Raji (cell line): Measurements from ENCODE around the gene ACSS3.

Source experiments
- POLR2A ChIP-seq: IDR thresholded peaks from 2 replicates; pipeline ENCODE4 v1.6.1; 2011; ENCODE audit warnings: low read depth, low read length, control low read depth; ENCODE audit not compliant: insufficient read depth

The ACSS3 gene

DNA sequence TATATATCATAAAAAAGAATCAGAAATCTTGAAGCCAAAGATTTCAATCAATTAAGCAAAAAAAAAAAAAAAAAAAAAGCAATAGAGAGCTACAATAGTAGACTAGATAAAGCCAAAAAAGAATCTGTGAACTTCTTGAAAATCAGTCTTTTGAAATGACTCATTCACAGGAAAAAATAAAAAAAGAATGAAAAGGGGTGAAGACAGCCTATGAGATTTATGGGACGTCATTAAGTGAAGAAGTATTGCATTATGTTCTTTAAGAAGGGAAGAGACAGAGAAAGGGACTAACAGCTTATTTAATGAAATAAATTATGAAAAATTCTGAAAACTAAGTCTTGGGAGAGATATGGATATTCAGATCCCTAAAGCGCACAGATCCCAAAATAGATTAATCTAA is 103.8 kb downstream of the ACSS3 start:
- no peak for TF ChIP-seq POLR2A

DNA sequence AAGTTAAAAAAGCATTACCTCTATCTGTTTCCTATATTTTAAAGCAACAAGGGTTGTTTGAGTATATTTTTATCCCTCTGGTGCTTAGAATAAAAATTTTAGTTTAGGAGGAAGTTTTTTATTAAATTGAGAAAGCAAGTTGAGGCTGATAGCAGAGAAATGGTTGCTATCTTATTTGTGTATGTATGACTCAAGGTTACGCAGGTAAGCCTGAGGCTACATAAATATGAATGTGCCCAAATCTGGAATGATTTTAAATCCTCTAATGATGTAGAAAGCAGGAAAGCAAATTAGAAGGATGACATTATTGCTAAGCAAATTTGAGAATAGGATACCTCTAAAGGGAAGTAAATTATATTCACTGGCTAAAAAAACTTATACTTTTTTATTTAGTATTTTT is 109.8 kb downstream of the ACSS3 start:
- no peak for TF ChIP-seq POLR2A

DNA sequence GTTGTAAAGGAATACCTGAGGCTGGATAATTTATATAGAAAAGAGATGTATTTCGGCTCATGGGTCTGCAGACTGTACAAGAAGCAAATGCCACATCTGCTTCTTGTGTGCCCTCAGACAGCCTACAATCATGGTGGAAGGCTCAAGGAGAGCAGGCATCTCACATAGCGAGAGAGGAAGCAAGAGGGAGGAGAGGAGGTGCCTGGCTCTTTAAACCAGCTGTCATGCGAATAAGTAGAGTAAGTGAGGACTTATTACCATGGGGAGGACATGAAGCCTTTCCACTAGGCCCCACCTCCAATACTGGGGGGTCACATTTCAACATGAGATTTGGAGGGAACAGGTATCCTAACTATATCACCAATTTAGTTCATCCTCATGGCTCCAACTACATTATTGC is 118.7 kb downstream of the ACSS3 start:
- TF ChIP-seq POLR2A = no peak

DNA sequence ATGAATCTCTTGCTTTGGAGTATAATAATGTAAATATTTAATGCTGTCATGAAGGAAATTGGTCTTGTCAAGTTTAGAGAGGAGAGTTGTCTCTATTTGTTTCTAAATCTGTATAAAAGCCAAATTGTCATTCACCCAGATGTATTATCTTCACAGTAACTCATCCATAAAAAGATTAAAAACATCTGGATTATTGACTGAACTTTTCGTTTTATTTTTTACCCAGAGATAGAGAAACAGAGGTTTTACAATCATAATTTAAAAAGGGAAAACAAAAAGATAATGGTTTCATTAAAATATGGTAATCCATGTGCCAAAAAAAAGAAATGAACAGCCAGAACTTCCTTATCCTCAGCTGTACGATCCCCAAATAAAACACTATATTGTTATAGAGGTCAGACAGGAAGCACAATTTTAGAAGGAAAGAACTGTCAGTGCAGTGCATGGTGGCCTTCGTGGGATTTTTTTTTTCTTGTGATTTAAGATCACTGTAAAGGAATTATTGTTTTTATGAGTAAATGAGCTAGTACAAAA is 125.9 kb downstream of the ACSS3 start:
- TF ChIP-seq POLR2A = no peak

DNA sequence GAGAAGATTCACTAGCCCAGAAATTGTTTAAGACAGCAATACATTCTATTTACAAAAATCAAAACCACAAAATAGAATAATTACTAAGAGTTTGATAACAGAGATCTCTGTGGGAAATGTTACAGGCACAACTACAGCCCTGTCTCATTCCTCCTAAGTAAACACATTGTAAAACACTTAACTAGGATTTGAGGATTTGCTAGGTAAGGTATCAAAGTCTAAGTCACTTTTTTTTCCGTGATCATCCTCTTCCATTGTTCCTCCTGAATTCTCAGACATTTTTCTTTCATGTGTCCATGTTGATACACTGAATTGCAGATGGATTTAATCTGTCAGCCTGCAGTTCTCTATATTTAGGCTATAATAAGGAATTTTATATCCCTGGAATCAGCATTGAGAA is 127.5 kb downstream of the ACSS3 start:
- no peak for TF ChIP-seq POLR2A

DNA sequence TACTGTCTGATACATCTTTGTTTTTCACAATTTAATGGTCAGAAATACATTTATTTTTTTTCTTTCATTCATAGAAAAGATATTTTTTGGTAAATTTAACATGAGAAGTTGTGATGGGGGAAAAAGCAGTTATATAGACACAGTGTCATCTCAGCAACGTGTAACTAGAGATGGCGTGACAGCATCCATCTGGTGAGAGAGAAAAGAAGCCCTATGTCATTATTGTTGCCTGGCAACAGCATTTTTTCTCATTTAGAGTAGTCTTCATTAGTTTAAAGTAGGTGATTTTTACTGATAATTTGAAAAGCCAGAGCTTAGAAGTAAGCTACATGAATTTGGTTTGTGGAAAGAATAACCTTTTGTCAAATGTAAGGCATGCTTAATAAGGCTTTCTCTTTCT is 128.6 kb downstream of the ACSS3 start:
- no peak for TF ChIP-seq POLR2A

DNA sequence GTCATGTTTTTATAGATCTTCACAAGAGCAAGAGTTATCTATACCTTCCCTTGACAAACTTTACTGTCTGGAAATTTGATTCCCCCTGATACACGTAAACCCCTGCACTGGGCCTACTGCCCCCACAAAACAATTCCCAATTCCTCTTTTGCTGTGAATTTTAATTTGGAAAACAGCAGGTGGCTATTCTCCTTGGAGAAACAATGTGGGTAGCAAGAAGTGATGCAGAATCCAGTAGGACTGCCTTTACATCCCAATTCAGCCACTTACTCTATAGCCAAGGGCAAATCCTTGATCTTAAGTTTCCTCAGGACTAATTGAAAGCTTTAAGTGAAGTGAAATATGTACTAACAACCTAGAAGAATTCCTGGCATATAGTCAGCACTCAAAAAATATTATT is 129.3 kb downstream of the ACSS3 start:
- TF ChIP-seq POLR2A = no peak

DNA sequence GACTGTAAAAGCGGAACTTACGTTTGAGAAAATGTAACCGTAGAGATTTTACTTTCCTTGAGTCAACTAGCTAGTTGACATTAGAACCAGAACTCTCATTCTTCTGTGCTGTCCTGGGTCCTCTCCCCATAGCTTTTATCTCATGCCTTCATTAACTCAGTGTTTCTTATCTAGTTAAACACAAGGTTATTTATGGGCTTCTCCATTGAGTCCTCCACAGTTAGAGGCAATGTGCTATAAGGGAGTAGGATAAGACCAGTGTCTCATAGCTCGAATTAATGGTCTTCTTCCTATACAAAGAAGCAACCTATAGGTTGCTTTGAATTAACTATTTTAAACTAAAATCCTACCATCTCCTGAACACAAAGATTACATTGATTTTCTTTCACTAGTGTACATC is 129.8 kb downstream of the ACSS3 start:
- no peak for TF ChIP-seq POLR2A

DNA sequence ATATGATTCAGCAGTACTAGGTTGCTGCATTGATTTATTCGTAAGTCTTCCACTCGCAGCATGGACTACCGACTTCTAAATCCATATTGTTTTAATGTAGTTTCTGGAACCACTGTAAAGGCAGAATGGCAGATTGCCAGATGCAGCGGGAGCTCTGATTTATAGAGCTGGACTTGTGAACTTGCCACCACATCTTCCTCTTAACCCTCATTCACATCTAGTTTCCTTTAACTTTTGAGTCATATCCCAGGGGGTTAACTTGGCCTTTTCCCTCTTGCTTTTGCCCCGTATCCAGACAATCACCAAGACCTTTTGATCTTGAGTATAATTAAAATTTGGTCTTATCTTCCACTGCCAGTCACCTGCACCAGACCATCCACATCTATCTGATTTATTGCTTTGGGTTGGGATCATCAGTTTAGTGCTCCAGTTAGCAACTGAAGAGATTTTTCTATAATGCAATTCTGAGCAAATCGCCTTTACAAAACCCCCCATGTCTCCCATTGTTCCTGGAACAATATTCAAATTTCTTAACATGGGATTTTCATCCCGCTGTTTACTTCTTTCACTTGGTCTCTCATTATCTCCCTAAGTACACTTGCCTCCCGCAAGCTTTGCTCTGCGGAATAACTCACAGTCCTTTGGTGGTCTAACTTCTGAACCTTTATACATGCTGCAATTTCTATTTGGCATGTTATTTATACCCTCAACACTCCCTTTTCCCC is 130.5 kb downstream of the ACSS3 start:
- TF ChIP-seq POLR2A = no peak

DNA sequence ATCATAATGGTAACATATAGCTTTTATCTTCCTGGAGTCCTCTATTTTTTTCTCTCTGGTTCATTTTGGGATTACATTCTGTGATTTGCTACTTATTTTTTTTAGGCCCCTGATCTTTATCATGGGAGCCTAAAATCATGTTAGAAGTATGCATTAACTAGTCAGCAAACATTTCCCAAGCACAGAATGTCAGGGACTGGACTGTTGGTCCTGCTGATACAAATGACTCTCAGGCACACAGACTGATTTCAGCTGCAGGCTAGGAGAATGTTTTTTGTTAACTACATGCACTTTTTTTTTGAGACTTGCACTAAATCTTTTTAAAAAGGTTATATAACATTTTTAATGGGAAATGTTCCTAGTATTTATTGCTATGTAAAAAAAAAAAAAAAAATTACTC is 131.1 kb downstream of the ACSS3 start:
- no peak for TF ChIP-seq POLR2A

DNA sequence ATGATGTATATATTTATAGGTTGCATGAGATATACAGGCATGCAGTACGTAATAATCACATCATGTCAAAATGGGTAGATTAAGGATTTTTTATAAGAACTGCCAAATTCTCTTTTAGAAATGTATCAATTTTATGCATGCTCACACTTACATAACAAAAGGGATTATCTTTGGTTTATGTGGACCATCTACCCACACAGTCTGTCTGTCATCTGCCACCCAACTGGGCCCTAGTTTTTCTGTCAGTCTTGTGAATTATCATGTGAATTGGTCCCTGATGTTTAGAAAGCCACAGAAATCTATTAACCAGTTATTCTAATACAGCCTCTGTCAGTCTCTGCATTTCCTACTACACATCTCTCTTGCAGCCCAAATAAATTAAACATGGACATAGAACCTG is 133.4 kb downstream of the ACSS3 start:
- TF ChIP-seq POLR2A = no peak

DNA sequence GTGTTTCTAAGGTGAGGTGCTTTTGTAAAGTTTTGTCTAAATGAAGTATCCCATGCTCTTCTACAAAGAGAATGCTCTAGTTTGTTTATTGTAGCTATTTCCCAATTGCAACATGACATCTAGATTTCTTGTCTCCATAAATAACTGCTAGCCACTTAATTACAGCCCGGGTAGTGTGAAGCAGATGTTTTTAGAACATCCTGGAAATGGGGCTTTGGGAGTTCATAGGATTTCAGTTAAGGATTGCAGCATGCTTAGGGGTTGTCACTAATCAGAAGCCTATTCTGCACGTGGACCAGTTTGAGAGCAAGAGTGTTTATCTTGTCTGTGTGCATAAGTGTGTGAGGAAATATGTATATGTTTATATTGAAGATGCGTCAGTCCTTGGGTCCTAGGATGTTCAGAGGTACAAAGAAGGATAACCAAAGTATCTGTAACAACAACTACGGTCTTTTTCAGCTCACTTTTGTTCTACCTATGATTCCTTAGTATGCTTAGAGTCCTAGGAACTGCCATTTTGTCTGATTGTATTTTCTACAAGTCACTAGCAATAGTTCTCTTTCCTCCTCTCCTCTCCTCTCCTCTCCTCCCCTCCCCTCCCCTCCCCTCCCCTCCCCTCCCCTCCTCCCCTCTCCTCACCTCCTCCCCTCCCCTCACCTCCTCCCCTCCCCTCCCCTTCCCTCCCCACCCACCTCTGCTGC is 135.3 kb downstream of the ACSS3 start:
- no peak for TF ChIP-seq POLR2A

DNA sequence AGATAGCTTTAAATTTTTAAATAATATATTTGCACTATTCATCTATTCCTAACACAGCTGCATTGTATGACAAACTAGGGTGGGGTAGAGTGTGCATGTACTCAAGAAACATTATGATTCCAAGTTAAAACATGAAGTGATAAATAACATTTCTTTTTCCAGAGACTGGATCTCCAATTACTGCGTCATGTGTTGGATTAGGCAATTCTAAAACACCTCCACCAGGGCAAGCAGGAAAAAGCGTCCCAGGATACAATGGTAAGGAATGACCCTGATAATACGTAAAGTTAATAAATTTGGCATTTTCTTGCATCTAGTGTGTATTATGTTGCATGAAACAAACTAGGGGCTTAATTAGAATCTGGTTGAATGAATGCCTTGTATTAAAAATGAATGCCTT is 138.9 kb downstream of the ACSS3 start:
- TF ChIP-seq POLR2A = no peak

DNA sequence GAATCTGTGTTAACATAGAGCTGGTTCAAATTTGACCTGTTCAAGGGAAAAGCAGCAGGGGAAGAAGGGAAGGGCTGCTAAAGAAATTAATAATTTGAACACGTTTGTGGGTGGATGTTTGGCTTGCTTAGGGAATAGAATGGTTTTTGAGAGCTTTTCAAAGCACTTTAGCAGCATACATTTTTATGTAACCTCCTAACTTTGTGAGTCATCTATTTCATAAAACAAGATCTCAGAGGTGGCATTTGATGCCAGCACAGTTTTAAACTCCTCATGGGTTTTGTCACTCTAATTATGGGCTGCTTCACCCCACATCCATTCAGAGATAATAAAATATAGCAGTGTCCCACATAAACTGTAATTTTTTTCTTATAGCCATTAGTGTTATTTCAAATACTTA is 143.8 kb downstream of the ACSS3 start:
- no peak for TF ChIP-seq POLR2A

DNA sequence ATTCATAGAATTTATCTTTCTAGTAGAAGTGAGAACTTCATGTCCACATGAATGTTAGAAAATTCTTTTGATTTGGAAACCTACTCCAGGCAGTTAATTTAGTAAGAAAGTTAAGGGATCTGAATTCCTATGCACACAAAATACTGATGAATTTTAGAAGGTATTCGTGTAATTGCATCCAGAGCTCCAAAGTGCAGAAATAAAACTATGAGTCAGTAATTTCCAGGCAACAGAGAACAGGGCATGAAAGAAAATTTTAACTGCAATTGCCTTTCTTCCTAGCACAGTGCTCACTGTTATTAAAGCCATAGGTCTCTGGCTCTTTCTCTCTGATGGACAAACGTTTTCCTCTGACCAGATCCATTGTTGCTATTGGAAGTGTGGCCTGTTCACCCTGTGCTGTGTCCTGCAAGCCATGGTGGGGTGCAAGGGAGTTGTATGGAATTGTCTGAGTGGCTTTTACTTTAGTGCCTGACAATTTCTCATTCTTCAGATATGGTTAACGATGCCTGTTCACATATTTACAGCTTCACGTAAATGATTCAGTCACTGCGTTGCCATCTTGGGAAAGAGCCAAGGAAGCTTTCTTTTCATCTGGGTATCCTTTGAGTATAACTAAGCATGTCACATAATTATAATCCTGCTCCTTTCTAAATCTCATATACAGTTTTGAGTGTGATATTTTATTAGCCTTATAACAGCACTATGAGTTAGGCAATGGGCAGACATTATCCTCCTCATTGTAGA is 145.1 kb downstream of the ACSS3 start:
- TF ChIP-seq POLR2A = no peak

DNA sequence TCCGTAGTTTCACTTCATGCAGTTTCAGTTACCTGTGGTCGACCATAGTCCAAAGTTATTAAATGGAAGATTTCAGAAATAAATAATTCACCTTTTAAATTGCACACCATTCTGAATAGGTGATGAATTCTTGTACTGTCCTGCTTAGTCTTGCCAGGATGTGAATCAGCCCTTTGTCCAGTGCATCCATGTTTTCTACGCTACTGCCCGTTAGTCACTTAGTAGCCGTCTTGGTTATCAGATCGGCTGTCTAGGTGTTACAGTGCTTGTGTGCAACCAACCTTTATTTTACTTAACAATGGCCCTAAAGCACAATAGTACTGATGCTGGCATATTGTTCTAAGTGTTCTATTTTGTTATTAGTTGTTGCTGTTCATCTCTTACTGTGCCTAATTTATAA is 146.7 kb downstream of the ACSS3 start:
- no peak for TF ChIP-seq POLR2A
